IMR-90 (cell line): Measurements from ENCODE around the gene CDC42EP3. TPM values are rescaled to one million over a fixed set of nuclear protein-coding genes. Genes with fewer than 3 reads are reported as not detected.
A peak's percentile ranks its signal among the peaks of the same experiment; 100 is the strongest.

Experiments
- ATAC-seq: fragments of 200-7000 bp; cut with Tn5 transposase; 2 replicates; pipeline ENCODE4 v1.9.1; 2020; ENCODE audit warnings: low read depth, mild to moderate bottlenecking, moderate library complexity
- BruUV-seq: library from RNA; stranded (reverse); fragments of 400-500 nt; replicated peaks from 2 replicates; lab custom pipeline; 2021; lab: Mats Ljungman, UMichigan
- CTCF ChIA-PET: fragments of 300-600 bp; formaldehyde crosslinking; extraction: SDS; loops from one replicate; lab custom pipeline; 2021; ENCODE audit warnings: antibody characterized with exemption; lab: Yijun Ruan, JAX
- POLR2A ChIA-PET: fragments of 300-600 bp; sonication (Branson Sonifier 250); formaldehyde crosslinking; loops from one replicate; lab custom pipeline; 2022; ENCODE audit warnings: antibody characterized with exemption; ENCODE audit not compliant: unreplicated experiment; lab: Charles Lee
- DNase-seq: peaks from one replicate; pipeline ENCODE4 v3.0.0; 2013
- H2AFZ ChIP-seq: replicated peaks from 2 replicates; pipeline ENCODE3; 2013; ENCODE audit warnings: low read length, mild to moderate bottlenecking; ENCODE audit not compliant: poor library complexity
- H2AK5ac ChIP-seq: 2 replicates; pipeline ENCODE4 v1.6.1; 2013; ENCODE audit warnings: low read depth, low read length, inconsistent platforms
- H2AK9ac ChIP-seq: replicated peaks from 2 replicates; pipeline ENCODE3; 2013; ENCODE audit warnings: mild to moderate bottlenecking, low read depth, low read length, moderate library complexity; ENCODE audit not compliant: poor library complexity
- H2BK120ac ChIP-seq: 2 replicates; pipeline ENCODE4 v1.6.1; 2013; ENCODE audit warnings: low read depth, low read length, inconsistent platforms
- H2BK15ac ChIP-seq: 3 replicates; pipeline ENCODE4 v1.6.1; 2013; ENCODE audit warnings: low read depth, low read length, inconsistent platforms
- H2BK20ac ChIP-seq: 2 replicates; pipeline ENCODE4 v1.6.1; 2013; ENCODE audit warnings: low read depth, mild to moderate bottlenecking, inconsistent platforms, low read length, moderate library complexity
- H2BK5ac ChIP-seq: 2 replicates; pipeline ENCODE4 v1.6.1; 2013; ENCODE audit warnings: mild to moderate bottlenecking, low read depth, low read length, inconsistent platforms; ENCODE audit not compliant: poor library complexity, severe bottlenecking
- H3K14ac ChIP-seq: replicated peaks from 2 replicates; pipeline ENCODE4 v1.6.1; 2013; ENCODE audit warnings: low read depth, low read length, inconsistent platforms
- H3K18ac ChIP-seq: 2 replicates; pipeline ENCODE4 v1.6.1; 2013; ENCODE audit warnings: low read depth, low read length, control low read depth
- H3K23ac ChIP-seq: 2 replicates; pipeline ENCODE4 v1.6.1; 2013; ENCODE audit warnings: low read depth, low read length, inconsistent platforms
- H3K27ac ChIP-seq: 2 replicates; pipeline ENCODE4 v1.5.1; 2013; ENCODE audit warnings: mild to moderate bottlenecking, control low read depth, low read length; ENCODE audit not compliant: insufficient read depth
- H3K27me3 ChIP-seq: 2 replicates; pipeline ENCODE4 v1.6.1; 2013; ENCODE audit warnings: low read length; ENCODE audit not compliant: control insufficient read depth, insufficient read depth
- H3K36me3 ChIP-seq: 2 replicates; pipeline ENCODE4 v1.6.1; 2013; ENCODE audit warnings: low read length, mixed read lengths; ENCODE audit not compliant: control insufficient read depth, insufficient read depth
- H3K4ac ChIP-seq: 2 replicates; pipeline ENCODE4 v1.6.1; 2013; ENCODE audit warnings: low read depth, low read length, inconsistent platforms
- H3K4me1 ChIP-seq: 2 replicates; pipeline ENCODE4 v1.6.1; 2013; ENCODE audit warnings: low read length, mixed read lengths; ENCODE audit not compliant: control insufficient read depth, insufficient read depth
- H3K4me2 ChIP-seq: 2 replicates; pipeline ENCODE4 v1.6.1; 2013; ENCODE audit warnings: low read depth, mild to moderate bottlenecking, control low read depth, low read length, moderate library complexity
- H3K4me3 ChIP-seq: 2 replicates; pipeline ENCODE4 v1.5.1; 2013; ENCODE audit warnings: low read depth, mild to moderate bottlenecking, control low read depth, low read length, moderate library complexity; ENCODE audit not compliant: insufficient read depth
- H3K56ac ChIP-seq: 2 replicates; pipeline ENCODE4 v1.6.1; 2013; ENCODE audit warnings: low read length, inconsistent platforms; ENCODE audit not compliant: insufficient read depth; ENCODE audit errors: extremely low read depth
- H3K79me1 ChIP-seq, 2 experiments: 2 replicates each; pipeline ENCODE4 v1.6.1; 2013; ENCODE audit warnings: low read length in 2 of 2, inconsistent platforms in 1 of 2, low read depth in 1 of 2
- H3K9ac ChIP-seq: 2 replicates; pipeline ENCODE4 v1.6.1; 2013; ENCODE audit warnings: low read depth, low read length, control low read depth
- H3K9me1 ChIP-seq: 2 replicates; pipeline ENCODE4 v1.6.1; 2013; ENCODE audit warnings: low read length, inconsistent platforms; ENCODE audit not compliant: insufficient read depth
- H3K9me3 ChIP-seq: 2 replicates; pipeline ENCODE4 v1.6.1; 2013; ENCODE audit warnings: low read length; ENCODE audit not compliant: control insufficient read depth, insufficient read depth
- H4K20me1 ChIP-seq: 2 replicates; pipeline ENCODE4 v1.6.1; 2013; ENCODE audit warnings: low read length, inconsistent platforms; ENCODE audit not compliant: insufficient read depth
- H4K5ac ChIP-seq: 2 replicates; pipeline ENCODE4 v1.6.1; 2013; ENCODE audit warnings: mild to moderate bottlenecking, low read depth, low read length, control low read depth
- H4K8ac ChIP-seq, 2 experiments: 2 replicates each; pipeline ENCODE4 v1.6.1; 2013; ENCODE audit warnings: low read depth in 2 of 2, low read length in 2 of 2, control low read depth in 1 of 2, inconsistent platforms in 1 of 2
- H4K91ac ChIP-seq: 2 replicates; pipeline ENCODE4 v1.6.1; 2013; ENCODE audit warnings: low read depth, low read length, inconsistent platforms; ENCODE audit not compliant: insufficient read depth
- BHLHE40 ChIP-seq: fragments of 150-350 bp; IDR thresholded peaks from 2 replicates; pipeline ENCODE4 v1.6.1; 2016; ENCODE audit warnings: mild to moderate bottlenecking, low read depth, low read length
- CEBPB ChIP-seq: IDR thresholded peaks from 2 replicates; pipeline ENCODE4 v1.6.1; 2012; ENCODE audit warnings: low read depth, low read length, improper control_type of control experiment
- CHD1 ChIP-seq: IDR thresholded peaks from 2 replicates; pipeline ENCODE4 v1.6.1; 2012; ENCODE audit warnings: low read depth, low read length, improper control_type of control experiment
- CTCF ChIP-seq: conservative IDR thresholded peaks from 2 replicates; pipeline ENCODE4 v1.5.1; 2012; ENCODE audit warnings: mild to moderate bottlenecking, low read depth, low read length, improper control_type of control experiment
- FOS ChIP-seq: fragments of 150-350 bp; IDR thresholded peaks from 2 replicates; pipeline ENCODE4 v1.6.1; 2016; ENCODE audit warnings: low read depth, low read length
- MAFK ChIP-seq: IDR thresholded peaks from 2 replicates; pipeline ENCODE4 v1.6.1; 2012; ENCODE audit warnings: low read depth, low read length, improper control_type of control experiment
- MAZ ChIP-seq: IDR thresholded peaks from 2 replicates; pipeline ENCODE4 v1.6.1; 2012; ENCODE audit warnings: low read depth, mild to moderate bottlenecking, low read length, improper control_type of control experiment, moderate library complexity, borderline replicate concordance
- MXI1 ChIP-seq: IDR thresholded peaks from 2 replicates; pipeline ENCODE4 v1.6.1; 2012; ENCODE audit warnings: low read depth, mild to moderate bottlenecking, low read length, moderate library complexity, borderline replicate concordance
- NFE2L2 ChIP-seq: fragments of 150-350 bp; IDR thresholded peaks from 2 replicates; pipeline ENCODE4 v1.6.1; 2016; ENCODE audit warnings: low read depth, mild to moderate bottlenecking, low read length
- POLR2A ChIP-seq: IDR thresholded peaks from 2 replicates; pipeline ENCODE4 v1.6.1; 2012; ENCODE audit warnings: mild to moderate bottlenecking, low read depth, low read length
- RAD21 ChIP-seq: IDR thresholded peaks from 2 replicates; pipeline ENCODE4 v1.6.1; 2012; ENCODE audit warnings: low read length, improper control_type of control experiment
- RCOR1 ChIP-seq: IDR thresholded peaks from 2 replicates; pipeline ENCODE4 v1.6.1; 2012; ENCODE audit warnings: mild to moderate bottlenecking, low read length, improper control_type of control experiment; ENCODE audit not compliant: insufficient replicate concordance
- RFX5 ChIP-seq: IDR thresholded peaks from 2 replicates; pipeline ENCODE4 v1.8.0; 2012; ENCODE audit warnings: low read depth, mild to moderate bottlenecking, low read length, moderate library complexity
- SMC3 ChIP-seq: fragments of 150-350 bp; IDR thresholded peaks from 2 replicates; pipeline ENCODE4 v1.6.1; 2016; ENCODE audit warnings: low read depth, mild to moderate bottlenecking, antibody characterized with exemption, low read length, moderate library complexity
- USF2 ChIP-seq: fragments of 150-350 bp; IDR thresholded peaks from 2 replicates; pipeline ENCODE4 v1.6.1; 2017; ENCODE audit warnings: mild to moderate bottlenecking, antibody characterized with exemption, low read length, low read depth
- WGBS, 2 experiments: methylation state at CpG; one replicate each; pipeline versions ENCODE4 v1.1.5 to v1.1.7; 2013; ENCODE audit warnings: missing lambda C conversion rate in 2 of 2; ENCODE audit not compliant: insufficient read length in 1 of 2; ENCODE audit errors: extremely low coverage in 2 of 2; 5-methylcytosine and 5-hydroxymethylcytosine counted together
- dilution Hi-C: fragments of 300-500 bp; cut with HindIII; formaldehyde crosslinking; loops from one replicate; pipeline ENCODE4 v1.14.3; 2018; ENCODE audit warnings: low sequenced_read_pairs; ENCODE audit not compliant: unreplicated experiment
- in situ Hi-C: fragments of 300-500 bp; cut with MboI; formaldehyde crosslinking; loops from 3 replicates; pipeline ENCODE4 v1.14.3; 2019; ENCODE audit warnings: low sequenced_read_pairs, inconsistent platforms, mixed read lengths
- intact Hi-C: fragments of 100-400 bp; cut with micrococcal nuclease; formaldehyde crosslinking; loops from 2 replicates; pipeline ENCODE4 v1.10.0; 2022
- polyA plus RNA-seq, 3 experiments: library from polyadenylated mRNA; depleted of rRNA; stranded (reverse); fragments of >200 nt; gene quantifications; 2 replicates each; pipeline ENCODE4 v1.2.3, GENCODE V29; 2012; ENCODE audit warnings: low replicate concordance in 1 of 3
- total RNA-seq: library from RNA; depleted of rRNA; stranded (reverse); fragments of >200 nt; gene quantifications from 2 replicates; pipeline ENCODE4 v1.2.3, GENCODE V29; 2012
- TF ChIP-seq, protein P1 (sequence below): fragments of 150-350 bp; IDR thresholded peaks from 2 replicates; pipeline ENCODE4 v1.6.1; 2016; ENCODE audit warnings: low read depth, mild to moderate bottlenecking, low read length, moderate library complexity, borderline replicate concordance

The CDC42EP3 gene
- total and polyA plus RNA-seq, 2 of the 4 experiments (the other 2 are of a cell fraction), result 167 to 193 TPM

GRCh38 chr2:37630301-37630700 is 41.1 kb downstream of the CDC42EP3 start:
- ChIA-PET POLR2A (no interaction called here), CTCF (no interaction called here)
- no CpG with 5 or more reads among the region's 1 CpG for WGBS, 2 experiments
- Histone ChIP-seq H3K23ac (no peak overlapping the region), H3K9ac (no peak overlapping the region), H4K20me1 (no peaks in the 10 kb centered on the region), H2AK5ac (peak overlapping the region; percentile 49; the same call in 1 of the 2 replicates), H3K18ac (peak overlapping the region; percentile 42; the same call in 1 of the 2 replicates), H2BK5ac (peak overlapping the region; percentile 40), H3K4me1 (peaks cover 23% of the 10 kb centered on the region), H3K9me3 (no peaks in the 10 kb centered on the region), H2BK20ac (peak overlapping the region; percentile 86; the same call in 1 of the 2 replicates), H4K5ac (no peak overlapping the region; the same call in 1 of the 2 replicates), H3K14ac (0 out of 2 replicates have a peak overlapping the region, but pooled peaks have one; percentile 53), H2AK9ac (no peak overlapping the region), H2AFZ (no peak overlapping the region), H4K91ac (peak overlapping the region; percentile 71; the same call in 1 of the 2 replicates), H3K4me3 (no peak overlapping the region), H3K27ac (no peak overlapping the region), H2BK15ac (peak overlapping the region; percentile 76; the same call in 1 of the 3 replicates), H3K56ac (no peak overlapping the region), H3K9me1 (peaks cover 18% of the 10 kb centered on the region), H4K8ac (peak overlapping the region in 1 of 2 experiments; percentile 56; a peak in 1 of 4 replicates), H3K4ac (peak overlapping the region; percentile 52; the same call in 1 of the 2 replicates), H3K27me3 (no peaks in the 10 kb centered on the region), H3K4me2 (no peak overlapping the region), H3K36me3 (no peaks in the 10 kb centered on the region), H3K79me1 (peaks cover 3 to 15% of the 10 kb centered on the region in 2 experiments; a peak in 1 of 4 replicates), H2BK120ac (peak overlapping the region; percentile 80; the same call in 1 of the 2 replicates)
- TF ChIP-seq MXI1 (no peak), NFE2L2 (no peak), CEBPB (no peak), MAFK (no peak), USF2 (no peak), FOS (no peak), RFX5 (no peak), RAD21 (no peak), POLR2A (no peak), RCOR1 (no peak), CTCF (no peak), SMC3 (no peak), CHD1 (no peak), BHLHE40 (no peak), MAZ (no peak)
- TF ChIP-seq, protein P1, sequence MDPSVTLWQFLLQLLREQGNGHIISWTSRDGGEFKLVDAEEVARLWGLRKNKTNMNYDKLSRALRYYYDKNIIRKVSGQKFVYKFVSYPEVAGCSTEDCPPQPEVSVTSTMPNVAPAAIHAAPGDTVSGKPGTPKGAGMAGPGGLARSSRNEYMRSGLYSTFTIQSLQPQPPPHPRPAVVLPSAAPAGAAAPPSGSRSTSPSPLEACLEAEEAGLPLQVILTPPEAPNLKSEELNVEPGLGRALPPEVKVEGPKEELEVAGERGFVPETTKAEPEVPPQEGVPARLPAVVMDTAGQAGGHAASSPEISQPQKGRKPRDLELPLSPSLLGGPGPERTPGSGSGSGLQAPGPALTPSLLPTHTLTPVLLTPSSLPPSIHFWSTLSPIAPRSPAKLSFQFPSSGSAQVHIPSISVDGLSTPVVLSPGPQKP, result no peak
- no peak for ATAC-seq
- dilution Hi-C loops (no loop called here), in situ Hi-C loops (no loop called here), intact Hi-C loops (no loop called here)
- DNase-seq, result no peak
- BruUV-seq, result no TSS peak
